Suprapubic skin (tissue), 4 donors: Measurements from ENCODE around the gene SEZ6L. TPM values are rescaled to one million over a fixed set of nuclear protein-coding genes. Genes with fewer than 3 reads are reported as not detected.

Experiments
- DNase-seq, 2 donors: peaks; one replicate each; pipeline ENCODE4 v3.0.0-alpha.2; 2019; ENCODE audit warnings: low spot score in 2 of 2
- H3K27ac ChIP-seq: fragments of 200-600 bp; sonication (generic); one replicate; pipeline ENCODE4 v1.5.1; 2019
- H3K27me3 ChIP-seq: fragments of 200-600 bp; sonication (generic); one replicate; pipeline ENCODE4 v1.5.1; 2019
- H3K36me3 ChIP-seq: fragments of 200-600 bp; sonication (generic); one replicate; pipeline ENCODE4 v1.5.1; 2019
- H3K4me1 ChIP-seq: fragments of 200-600 bp; sonication (generic); one replicate; pipeline ENCODE4 v1.5.1; 2019
- H3K4me3 ChIP-seq: fragments of 200-600 bp; sonication (generic); one replicate; pipeline ENCODE4 v1.5.1; 2019; ENCODE audit warnings: mild to moderate bottlenecking
- H3K9me3 ChIP-seq: fragments of 200-600 bp; sonication (generic); one replicate; pipeline ENCODE4 v1.5.1; 2019
- CTCF ChIP-seq, 2 donors: fragments of 200-600 bp in 1 of 2; fragments of 450-650 bp in 1 of 2; sonication (generic) in 1 of 2; IDR thresholded peaks; one replicate each; pipeline ENCODE4 v1.5.1; 2016 to 2019; ENCODE audit warnings: antibody characterized with exemption in 2 of 2, mild to moderate bottlenecking in 1 of 2, moderate library complexity in 1 of 2
- EP300 ChIP-seq: sonication (generic); formaldehyde crosslinking; IDR thresholded peaks from one replicate; pipeline ENCODE4 v1.6.1; 2017; ENCODE audit warnings: antibody characterized with exemption
- POLR2A ChIP-seq, 2 donors: fragments of 450-650 bp; IDR thresholded peaks; one replicate each; pipeline ENCODE4 v1.6.1; 2017; ENCODE audit warnings: antibody characterized with exemption in 2 of 2, mild to moderate bottlenecking in 2 of 2, moderate library complexity in 2 of 2
- POLR2AphosphoS5 ChIP-seq, 3 donors: sonication (generic); formaldehyde crosslinking; IDR thresholded peaks; one replicate each; pipeline ENCODE4 v1.6.1; 2017; ENCODE audit warnings: antibody characterized with exemption in 3 of 3
- WGBS: methylation state at CpG from one replicate; pipeline ENCODE4 v1.1.5; 2018; 5-methylcytosine and 5-hydroxymethylcytosine counted together
- total RNA-seq, 4 donors: library from RNA; depleted of rRNA; stranded (reverse); fragments of >200 nt; gene quantifications; one replicate each; pipeline ENCODE4 v1.1.0, GENCODE V29; 2016

SEZ6L gene
- total RNA-seq, 4 donors from 2014 or later, result 0.24 to 2.2 (median 0.89) TPM

- TF ChIP-seq POLR2AphosphoS5 (IDR thresholded peaks at IDR 0.05) (no peak), EP300 (no peak), POLR2A (IDR thresholded peaks at IDR 0.05) (no peak), CTCF (IDR thresholded peaks at IDR 0.05) (no peak)
- H3K27me3 ChIP-seq, result peaks cover 30% of the 10 kb centered on the region
- H3K9me3 ChIP-seq, result no peaks in the 10 kb centered on the region
- 78% methylated on average over 4 of the region's 4 CpGs for WGBS
- DNase-seq, result no peak
- H3K27ac ChIP-seq, result no peak overlapping the region
- H3K36me3 ChIP-seq, result no peaks in the 10 kb centered on the region
- no peak overlapping the region for H3K4me3 ChIP-seq
- no peaks in the 10 kb centered on the region for H3K4me1 ChIP-seq
These were observed 112.7 kb downstream of the SEZ6L start for GRCh38 chr22:26281941-26282340.

DNA sequence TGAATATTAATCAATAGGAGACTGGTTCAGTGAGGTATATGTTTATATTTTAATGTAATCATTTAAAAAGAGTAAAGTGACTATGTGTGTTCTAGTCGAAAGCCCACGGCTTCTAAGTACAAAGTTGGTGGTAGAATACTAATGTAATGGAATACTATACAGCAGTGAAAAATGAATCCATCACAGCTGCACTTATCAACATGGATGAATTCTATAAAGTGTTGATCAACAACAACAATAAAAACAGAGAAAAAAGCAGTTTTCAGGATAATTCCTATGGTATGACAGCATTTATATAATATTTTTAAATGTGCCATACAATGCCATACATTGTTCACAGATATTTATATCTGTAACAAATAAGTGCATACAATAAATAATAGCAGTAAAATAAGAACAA lies 114.1 kb downstream of the SEZ6L start:
- no peaks in the 10 kb centered on the region for H3K4me1 ChIP-seq
- DNase-seq, result no peak
- TF ChIP-seq POLR2AphosphoS5 (IDR thresholded peaks at IDR 0.05), result no peak
- 93% methylated on average over 2 of the region's 2 CpGs for WGBS
- no peaks in the 10 kb centered on the region for H3K36me3 ChIP-seq
- peaks cover 32% of the 10 kb centered on the region for H3K27me3 ChIP-seq
- H3K9me3 ChIP-seq, result no peaks in the 10 kb centered on the region
- H3K4me3 ChIP-seq, result no peak overlapping the region
- no peak overlapping the region for H3K27ac ChIP-seq

DNA sequence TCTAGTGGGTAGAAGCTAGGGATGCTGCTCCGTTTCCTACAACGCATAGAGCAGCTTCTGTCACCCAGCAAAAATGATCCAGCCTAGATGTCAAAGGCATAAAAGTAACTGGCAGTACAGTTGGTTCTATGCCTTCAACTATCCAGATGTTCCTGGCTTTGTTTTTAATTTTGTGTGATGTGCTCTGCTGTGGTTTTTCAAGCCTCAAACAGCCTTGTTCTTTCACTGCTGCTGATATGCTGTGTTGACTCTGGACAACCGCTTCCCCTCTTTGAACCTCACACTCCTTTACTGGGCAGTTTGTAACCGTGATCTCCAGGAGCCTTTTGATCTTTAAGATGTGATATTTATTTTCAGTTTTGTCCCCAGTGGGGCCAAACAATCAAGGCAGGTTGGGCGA lies 116.4 kb downstream of the SEZ6L start:
- WGBS, result 52% methylated on average over 5 of the region's 5 CpGs
- no peaks in the 10 kb centered on the region for H3K4me1 ChIP-seq
- peaks cover 30% of the 10 kb centered on the region for H3K27me3 ChIP-seq
- no peaks in the 10 kb centered on the region for H3K9me3 ChIP-seq
- TF ChIP-seq EP300, result no peak
- no peak for TF ChIP-seq POLR2AphosphoS5 (IDR thresholded peaks at IDR 0.05)
- no peak for TF ChIP-seq CTCF (IDR thresholded peaks at IDR 0.05)
- no peak for TF ChIP-seq POLR2A (IDR thresholded peaks at IDR 0.05)
- no peak overlapping the region for H3K4me3 ChIP-seq
- H3K36me3 ChIP-seq, result no peaks in the 10 kb centered on the region
- H3K27ac ChIP-seq, result no peak overlapping the region
- no peak for DNase-seq

DNA sequence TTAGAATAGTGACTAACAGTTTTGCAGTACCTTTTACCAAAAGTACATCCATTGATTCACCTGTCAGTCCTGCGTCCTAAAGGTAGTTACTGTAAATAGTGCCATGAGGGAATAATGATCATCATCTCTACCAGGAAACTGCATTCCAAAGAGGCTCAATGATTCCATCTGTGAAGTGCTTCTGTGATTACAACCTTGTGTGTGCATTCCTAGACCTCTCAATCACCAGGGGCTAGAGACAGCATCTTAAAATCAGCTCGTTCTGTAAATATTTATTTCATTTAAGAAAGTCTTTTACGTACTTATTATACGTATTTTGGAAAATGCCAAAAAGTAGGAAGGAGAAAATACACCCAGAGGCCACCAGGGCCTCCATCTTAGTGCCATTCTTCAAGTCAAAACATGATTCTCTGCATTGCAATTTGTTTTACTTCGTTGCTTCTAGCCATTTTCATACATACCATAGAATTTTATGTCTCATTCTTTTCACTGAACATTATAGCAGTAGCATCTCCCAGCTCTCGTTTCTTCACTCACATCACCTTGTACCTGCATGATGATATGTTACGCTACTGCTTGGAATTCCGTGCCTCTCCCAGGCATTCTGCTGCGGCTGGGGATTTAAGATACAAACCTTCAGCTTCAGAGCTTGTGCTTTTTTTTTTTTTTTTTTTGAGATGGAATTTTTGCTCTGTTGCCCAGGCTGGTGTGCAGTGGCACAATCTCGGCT lies 117.0 kb downstream of the SEZ6L start:
- TF ChIP-seq POLR2AphosphoS5 (IDR thresholded peaks at IDR 0.05) (no peak), CTCF (IDR thresholded peaks at IDR 0.05) (no peak), POLR2A (IDR thresholded peaks at IDR 0.05) (no peak), EP300 (no peak)
- DNase-seq, result no peak
- H3K27ac ChIP-seq, result no peak overlapping the region
- no peaks in the 10 kb centered on the region for H3K9me3 ChIP-seq
- no peaks in the 10 kb centered on the region for H3K36me3 ChIP-seq
- peaks cover 30% of the 10 kb centered on the region for H3K27me3 ChIP-seq
- 53% methylated on average over 10 of the region's 10 CpGs for WGBS
- no peak overlapping the region for H3K4me3 ChIP-seq
- H3K4me1 ChIP-seq, result no peaks in the 10 kb centered on the region

- TF ChIP-seq CTCF (IDR thresholded peaks at IDR 0.05) (no peak), EP300 (no peak), POLR2A (IDR thresholded peaks at IDR 0.05) (no peak)
- H3K9me3 ChIP-seq, result no peaks in the 10 kb centered on the region
- no peaks in the 10 kb centered on the region for H3K36me3 ChIP-seq
- no peak overlapping the region for H3K27ac ChIP-seq
- 89% methylated on average over 7 of the region's 7 CpGs for WGBS
- peaks cover 30% of the 10 kb centered on the region for H3K27me3 ChIP-seq
- no peaks in the 10 kb centered on the region for H3K4me1 ChIP-seq
- H3K4me3 ChIP-seq, result no peak overlapping the region
- no peak for DNase-seq
These were observed 118.3 kb downstream of the SEZ6L start for GRCh38 chr22:26287382-26288225.
